Peyer's patch (tissue), 4 donors: Measurements from ENCODE around the gene NLRP5.

Experiments
- CTCF ChIP-seq, 6 experiments: fragments of 450-650 bp in 4 of 6; fragments of 200-600 bp in 2 of 6; sonication (generic) in 1 of 6; IDR thresholded peaks; one replicate each; pipeline ENCODE4 v1.5.1; 2017 to 2019; ENCODE audit warnings: antibody characterized with exemption in 6 of 6, mild to moderate bottlenecking in 3 of 6, moderate library complexity in 1 of 6
- POLR2A ChIP-seq, 2 donors: fragments of 450-650 bp; IDR thresholded peaks; one replicate each; pipeline ENCODE4 v1.5.1; 2017; ENCODE audit warnings: antibody characterized with exemption in 2 of 2, mild to moderate bottlenecking in 2 of 2, moderate library complexity in 2 of 2

- TF ChIP-seq CTCF (IDR thresholded peaks at IDR 0.05): no peak
- TF ChIP-seq POLR2A (IDR thresholded peaks at IDR 0.05): no peak
These were observed 99.1 kb downstream of the NLRP5 start for GRCh38 chr19:56085571-56086275.
